Right cardiac atrium (tissue), 5 donors: Measurements from ENCODE around the gene NACC2. TPM values are rescaled to one million over a fixed set of nuclear protein-coding genes. Genes with fewer than 3 reads are reported as not detected.
"Not testable (repeated sequence)": the region's sequence is repeated elsewhere in the genome, so short reads cannot be mapped to it uniquely, and the experiment has no call there.

Experiments used
- ATAC-seq, 2 donors: fragments of 200-7000 bp; cut with Tn5 transposase; one replicate each; pipeline versions ENCODE4 v1.8.0 to v1.9.1; 2020; ENCODE audit warnings: moderate library complexity in 2 of 2, mild to moderate bottlenecking in 1 of 2
- DNase-seq, 3 donors: peaks; one replicate each; pipeline ENCODE4 v3.0.0-alpha.2; 2020
- H3K27ac ChIP-seq: one replicate; pipeline ENCODE4 v1.5.1; 2013; ENCODE audit warnings: mild to moderate bottlenecking, low read length, control low read depth, moderate library complexity
- H3K27me3 ChIP-seq: one replicate; pipeline ENCODE4 v1.6.1; 2013; ENCODE audit not compliant: control insufficient read depth, insufficient read depth
- H3K4me1 ChIP-seq: one replicate; pipeline ENCODE4 v1.6.1; 2013; ENCODE audit warnings: low read length; ENCODE audit not compliant: control insufficient read depth, insufficient read depth
- H3K4me3 ChIP-seq: one replicate; pipeline ENCODE4 v1.5.1; 2013; ENCODE audit warnings: low read length, control low read depth
- H3K9me3 ChIP-seq: one replicate; pipeline ENCODE4 v1.6.1; 2013; ENCODE audit warnings: low read length; ENCODE audit not compliant: control insufficient read depth
- WGBS: extraction: QIAGEN DNeasy Blood & Tissue Kit; methylation state at CpG from one replicate; pipeline ENCODE4 v1.1.7; 2013; 5-methylcytosine and 5-hydroxymethylcytosine counted together
- intact Hi-C, 4 donors: fragments of 100-400 bp; cut with DNase I; formaldehyde crosslinking; loops; one replicate each; pipeline versions ENCODE4 v1.11.0 to v1.14.0; 2022 to 2023
- polyA plus RNA-seq: library from polyadenylated mRNA; stranded (reverse); fragments of 200-250 nt; gene quantifications from one replicate; pipeline ENCODE4 v1.2.3, GENCODE V29; 2013
- total RNA-seq, 4 donors: library from RNA; stranded (reverse); fragmentation: NEBNext Ultra II Directional; extraction: Animal tissue kit (Norgen Biotek cat#: 25700); gene quantifications; one replicate each; pipeline ENCODE4 v1.2.1, GENCODE V29; 2021
- donor health status: healthy with polysubstance abuse.
- donor health status: DM: no; HTN: yes; CAD: no.
- donor health status: DM: no; HTN: no; CAD: no.
- donor health status: DM: no; HTN: yes; CAD: no; lungs with severe emphysema.
- donor health status: DM: yes; HTN: yes; CAD: no.

Gene NACC2
- total and polyA plus RNA-seq, 5 donors = 19.4 to 45.3 (median 34.1) TPM

- Histone ChIP-seq H3K27me3 (no peaks in the 10 kb centered on the region), H3K27ac (no peak overlapping the region), H3K9me3 (no peaks in the 10 kb centered on the region), H3K4me1 (no peaks in the 10 kb centered on the region), H3K4me3 (no peak overlapping the region)
- ATAC-seq (peak; percentile 22 to 25), DNase-seq (peak; percentile 67 to 79 (median 75))
- 77% methylated on average over 44 of the region's 44 CpGs for WGBS
- intact Hi-C loops = loop anchor here in 1 of 4 donors (10.0 kb wide), 1 partner anchor 1199 kb away; the partner anchor contains the start of gene TUBB4B
These were observed 49.2 kb downstream of the NACC2 start for GRCh38 chr9:136045595-136046553.

DNA sequence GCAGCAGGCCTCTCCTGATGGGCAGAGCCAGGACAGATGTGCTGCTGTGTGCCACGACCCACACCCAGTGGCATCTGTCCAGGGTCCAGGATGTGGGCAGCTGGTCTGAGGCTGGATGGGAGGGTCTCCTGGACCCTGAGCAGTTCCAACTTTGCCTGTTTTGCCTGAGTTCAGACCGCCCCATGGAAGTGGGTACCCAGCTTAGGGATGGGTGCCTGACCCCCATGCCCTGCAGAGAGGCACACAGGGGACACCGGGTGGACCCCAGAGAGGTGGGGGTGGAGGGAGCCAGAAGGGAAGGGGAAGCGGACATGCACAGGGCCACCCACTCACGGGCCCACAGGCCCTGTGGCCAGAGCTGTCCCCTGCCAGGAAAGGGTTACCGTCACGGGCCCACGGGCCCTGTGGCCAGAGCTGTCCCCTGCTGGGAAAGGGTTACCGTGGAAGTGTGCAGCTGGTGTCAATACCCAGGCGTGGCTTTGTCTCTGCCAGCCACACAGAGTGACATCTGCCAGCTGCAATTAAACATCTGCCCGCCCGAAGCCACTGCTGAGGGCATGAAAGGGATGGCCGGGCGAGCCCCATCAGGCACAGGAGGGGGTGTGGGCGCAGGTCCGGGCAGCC, 50.0 kb downstream of the NACC2 start:
- ATAC-seq (peak in 1 of 2 donors; percentile 9), DNase-seq (no peak)
- H3K9me3 ChIP-seq = no peaks in the 10 kb centered on the region
- WGBS = 78% methylated on average over 16 of the region's 16 CpGs
- no peak overlapping the region for H3K27ac ChIP-seq
- intact Hi-C loops = loop anchor here in 1 of 4 donors (10.0 kb wide), 1 partner anchor 1200 kb away; the partner anchor contains the start of gene TUBB4B
- H3K4me1 ChIP-seq = no peaks in the 10 kb centered on the region
- no peaks in the 10 kb centered on the region for H3K27me3 ChIP-seq
- H3K4me3 ChIP-seq = no peak overlapping the region

GRCh38 chr9:136044207-136044970, 50.7 kb downstream of the NACC2 start:
- no peak overlapping the region for H3K27ac ChIP-seq
- intact Hi-C loops = loop anchor here in 1 of 4 donors (10.0 kb wide), 1 partner anchor 1200 kb away; the partner anchor contains the start of gene TUBB4B
- no peaks in the 10 kb centered on the region for H3K4me1 ChIP-seq
- H3K4me3 ChIP-seq = no peak overlapping the region
- H3K9me3 ChIP-seq = no peaks in the 10 kb centered on the region
- no peak for ATAC-seq
- DNase-seq = peak in 1 of 3 donors; percentile 63
- 97% methylated on average over 25 of the region's 25 CpGs for WGBS
- H3K27me3 ChIP-seq = no peaks in the 10 kb centered on the region

- intact Hi-C loops = loop anchor here in 1 of 4 donors (10.0 kb wide), 1 partner anchor 1201 kb away; the partner anchor contains the start of gene TUBB4B
- Histone ChIP-seq H3K27ac (no peak overlapping the region), H3K4me3 (no peak overlapping the region), H3K9me3 (no peaks in the 10 kb centered on the region), H3K27me3 (no peaks in the 10 kb centered on the region), H3K4me1 (no peaks in the 10 kb centered on the region)
- ATAC-seq = no peak
- 91% methylated on average over 18 of the region's 18 CpGs for WGBS
- DNase-seq = no peak
These were observed 51.6 kb downstream of the NACC2 start for GRCh38 chr9:136043441-136043991.

DNA sequence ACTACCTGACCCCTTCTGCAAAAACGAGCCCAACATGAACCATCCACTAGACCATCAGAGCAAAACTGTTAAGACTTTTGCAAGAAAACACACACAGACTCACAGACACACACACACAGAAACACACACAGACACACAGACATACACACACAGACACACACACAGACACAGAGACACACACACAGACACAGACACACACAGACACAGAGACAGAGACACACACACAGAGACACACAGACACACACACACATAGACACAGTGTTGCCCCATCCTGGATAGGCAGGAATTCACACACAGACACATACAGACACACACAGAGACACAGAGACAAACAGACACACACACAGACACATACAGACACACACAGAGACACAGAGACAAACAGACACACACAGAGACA, 52.5 kb downstream of the NACC2 start:
- ATAC-seq (no peak), DNase-seq (no peak)
- Histone ChIP-seq H3K27ac (no peak overlapping the region), H3K4me1 (no peaks in the 10 kb centered on the region), H3K9me3 (no peaks in the 10 kb centered on the region), H3K27me3 (no peaks in the 10 kb centered on the region), H3K4me3 (no peak overlapping the region)
- 53% methylated on average over 1 of the region's 1 CpG for WGBS
- intact Hi-C loops = loop anchor here in 1 of 4 donors (10.0 kb wide), 1 partner anchor 1202 kb away; the partner anchor contains the start of gene TUBB4B

DNA sequence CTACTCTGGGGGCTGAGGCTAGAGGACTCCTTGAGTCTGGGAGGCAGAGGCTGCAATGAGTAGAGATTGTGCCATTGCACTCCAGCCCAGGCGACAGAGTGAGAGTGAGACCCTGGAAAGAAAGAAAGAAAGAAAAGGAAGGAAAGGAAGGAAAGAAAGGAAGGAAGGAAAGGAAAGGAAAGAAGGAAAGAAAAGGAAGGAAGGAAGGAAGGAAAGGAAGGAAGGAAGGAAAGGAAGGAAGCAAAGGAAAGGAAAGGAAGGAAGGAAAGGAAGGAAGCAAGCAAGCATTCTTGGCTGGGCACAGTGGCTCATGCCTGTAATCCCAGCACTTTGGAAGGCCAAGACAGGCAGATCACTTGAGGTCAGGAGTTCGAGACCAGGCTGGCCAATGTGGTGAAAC, 54.2 kb downstream of the NACC2 start:
- DNase-seq, H3K27me3 ChIP-seq, H3K4me3 ChIP-seq, H3K9me3 ChIP-seq, H3K27ac ChIP-seq, H3K4me1 ChIP-seq, ATAC-seq: not testable (repeated sequence)
- intact Hi-C loops = loop anchor here in 1 of 4 donors (10.0 kb wide), 1 partner anchor 1204 kb away; the partner anchor contains the start of gene TUBB4B
- WGBS = 99% methylated on average over 2 of the region's 2 CpGs

DNA sequence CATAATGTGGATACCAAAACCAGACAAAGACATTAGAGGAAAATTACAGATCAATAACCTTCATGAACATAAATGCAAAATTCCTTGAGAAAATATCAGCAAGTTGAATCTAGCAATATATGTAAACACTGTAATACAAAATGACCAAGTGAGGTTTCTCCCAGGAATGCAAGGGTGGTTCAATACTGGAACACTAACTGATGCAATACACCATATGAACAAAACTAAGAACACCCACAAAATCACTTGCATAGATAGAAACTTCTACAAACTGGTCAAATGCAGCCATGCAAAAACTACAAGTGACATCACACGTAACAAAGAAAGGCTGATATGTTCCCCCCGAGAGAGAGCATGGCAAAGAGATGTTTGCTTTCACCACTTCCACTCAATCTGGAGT, 55.6 kb downstream of the NACC2 start:
- ATAC-seq (no peak), DNase-seq (no peak)
- no peaks in the 10 kb centered on the region for H3K27me3 ChIP-seq
- WGBS = over 99% methylated on average over 2 of the region's 2 CpGs
- no peak overlapping the region for H3K4me3 ChIP-seq
- H3K4me1 ChIP-seq = no peaks in the 10 kb centered on the region
- no peaks in the 10 kb centered on the region for H3K9me3 ChIP-seq
- H3K27ac ChIP-seq = no peak overlapping the region
- intact Hi-C loops = no loop called here

- Histone ChIP-seq H3K4me3 (no peak overlapping the region), H3K27ac (no peak overlapping the region), H3K4me1 (no peaks in the 10 kb centered on the region), H3K27me3 (no peaks in the 10 kb centered on the region), H3K9me3 (no peaks in the 10 kb centered on the region)
- ATAC-seq = no peak
- 96% methylated on average over 2 of the region's 2 CpGs for WGBS
- intact Hi-C loops = no loop called here
- no peak for DNase-seq
These were observed 58.2 kb downstream of the NACC2 start for GRCh38 chr9:136036848-136037247.

GRCh38 chr9:136036050-136036449, 59.0 kb downstream of the NACC2 start:
- DNase-seq = no peak
- WGBS = 67% methylated on average over 6 of the region's 6 CpGs
- H3K4me1 ChIP-seq = no peaks in the 10 kb centered on the region
- intact Hi-C loops = no loop called here
- no peak overlapping the region for H3K4me3 ChIP-seq
- no peak for ATAC-seq
- H3K27ac ChIP-seq = no peak overlapping the region
- no peaks in the 10 kb centered on the region for H3K9me3 ChIP-seq
- H3K27me3 ChIP-seq = no peaks in the 10 kb centered on the region
